Stomach (tissue), 19 donors: ENCODE results near the gene TMEM169. TPM values are rescaled to one million over a fixed set of nuclear protein-coding genes. Genes with fewer than 3 reads are reported as not detected.

Source experiments
- DNase-seq, 2 donors: peaks; one replicate each; pipeline versions ENCODE4 v3.0.0 to v3.0.0-alpha.2; 2013 to 2019
- H3K27ac ChIP-seq, 5 donors: fragments of 200-600 bp in 4 of 5; sonication (generic) in 4 of 5; one replicate each; pipeline ENCODE4 v1.5.1; 2013 to 2019; ENCODE audit warnings: mild to moderate bottlenecking in 1 of 5, moderate library complexity in 1 of 5
- H3K27me3 ChIP-seq, 3 donors: fragments of 200-600 bp; sonication (generic); one replicate each; pipeline ENCODE4 v1.5.1; 2017 to 2019; ENCODE audit warnings: mixed run types in 1 of 3
- H3K36me3 ChIP-seq, 4 donors: fragments of 200-600 bp; sonication (generic); 1 replicate in 3 of 4; 2 replicates in 1 of 4; pipeline ENCODE4 v1.5.1; 2016 to 2019
- H3K4me1 ChIP-seq, 4 donors: fragments of 200-600 bp; sonication (generic); one replicate each; pipeline ENCODE4 v1.5.1; 2016 to 2019
- H3K4me3 ChIP-seq, 4 donors: fragments of 200-600 bp; sonication (generic) in 3 of 4; one replicate each; pipeline ENCODE4 v1.5.1; 2016 to 2019; ENCODE audit warnings: mild to moderate bottlenecking in 1 of 4
- H3K9me3 ChIP-seq, 4 donors: fragments of 200-600 bp; sonication (generic); one replicate each; pipeline ENCODE4 v1.5.1; 2016 to 2019
- EP300 ChIP-seq: sonication (generic); formaldehyde crosslinking; IDR thresholded peaks from one replicate; pipeline ENCODE4 v1.6.1; 2017; ENCODE audit warnings: antibody characterized with exemption
- POLR2A ChIP-seq, 4 donors: fragments of 450-650 bp; IDR thresholded peaks; one replicate each; pipeline ENCODE4 v1.6.1; 2016; ENCODE audit warnings: antibody characterized with exemption in 4 of 4, control low read depth in 2 of 4, mild to moderate bottlenecking in 1 of 4, moderate library complexity in 1 of 4
- POLR2AphosphoS5 ChIP-seq, 3 donors: sonication (generic); formaldehyde crosslinking; IDR thresholded peaks; one replicate each; pipeline ENCODE4 v1.6.1; 2016; ENCODE audit warnings: antibody characterized with exemption in 3 of 3
- WGBS, 5 donors: extraction: QIAGEN DNeasy Blood & Tissue Kit in 3 of 5; methylation state at CpG; one replicate each; pipeline versions ENCODE4 v1.1.5 to v1.1.7; 2013 to 2018; 5-methylcytosine and 5-hydroxymethylcytosine counted together
- intact Hi-C: fragments of 100-400 bp; cut with DNase I; formaldehyde crosslinking; loops from one replicate; pipeline ENCODE4 v1.15.1; 2023; ENCODE audit warnings: low total_unique reads
- long read RNA-seq, 10 donors: transcript quantifications; one replicate each; lab custom pipeline, GENCODE V29; 2026
- polyA plus RNA-seq, 3 donors: library from polyadenylated mRNA; stranded (reverse); fragments of 200-250 nt; gene quantifications; one replicate each; pipeline ENCODE4 v1.2.3, GENCODE V29; 2013
- total RNA-seq, 5 donors: library from RNA; depleted of rRNA; stranded (reverse); fragments of >200 nt; gene quantifications; one replicate each; pipeline versions ENCODE4 v1.1.0 to v1.2.3, GENCODE V29; 2014 to 2016
- TF ChIP-seq, protein P1 (sequence below), 7 experiments: fragments of 450-650 bp in 4 of 7; fragments of 200-600 bp in 3 of 7; sonication (generic) in 3 of 7; IDR thresholded peaks; one replicate each; pipeline ENCODE4 v1.5.1; 2016 to 2019; ENCODE audit warnings: antibody characterized with exemption in 7 of 7, control low read depth in 2 of 7, mild to moderate bottlenecking in 1 of 7
- donor health status: healthy with polysubstance abuse.
- donor health status: Bipolar disorder and iron deficiency.
- donor health status: healthy.

Gene TMEM169, protein sequence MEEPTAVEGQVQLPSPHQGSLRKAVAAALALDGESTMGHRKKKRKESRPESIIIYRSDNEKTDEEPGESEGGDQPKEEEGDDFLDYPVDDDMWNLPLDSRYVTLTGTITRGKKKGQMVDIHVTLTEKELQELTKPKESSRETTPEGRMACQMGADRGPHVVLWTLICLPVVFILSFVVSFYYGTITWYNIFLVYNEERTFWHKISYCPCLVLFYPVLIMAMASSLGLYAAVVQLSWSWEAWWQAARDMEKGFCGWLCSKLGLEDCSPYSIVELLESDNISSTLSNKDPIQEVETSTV
- total RNA-seq (1 to 10 TPM in 1 of 5 donors, under 1 TPM in 2, not detected in 2; 0.55 to 2.8 (median 0.89) TPM), polyA plus RNA-seq (under 1 TPM in 2 of 3 donors, not detected in 1; 0.05 to 0.37 TPM)
- long read RNA-seq, donor 1, result 0 reads
- long read RNA-seq, donor 2, result 0 reads
- long read RNA-seq, donor 3, result 0 reads
- long read RNA-seq, donor 4, partial matches to known transcripts, result 0 of 1 reads
- long read RNA-seq, donor 4, other reads (novel, unspliced or antisense), result 0 of 1 reads
- long read RNA-seq, donor 5, partial matches to known transcripts, result 0 of 1 reads
- long read RNA-seq, donor 5, other reads (novel, unspliced or antisense), result 0 of 1 reads
- long read RNA-seq, donor 6, result 0 reads
- long read RNA-seq, donor 7, partial matches to known transcripts, result 0 of 1 reads
- long read RNA-seq, donor 7, other reads (novel, unspliced or antisense), result 0 of 1 reads
- long read RNA-seq, donor 8, partial matches to known transcripts, result 0 of 1 reads
- long read RNA-seq, donor 8, other reads (novel, unspliced or antisense), result 0 of 1 reads
- long read RNA-seq, donor 9, partial matches to known transcripts, result 0 of 1 reads
- long read RNA-seq, donor 9, other reads (novel, unspliced or antisense), result 0 of 1 reads
- long read RNA-seq, donor 10, partial matches to known transcripts, result 0 of 1 reads
- long read RNA-seq, donor 10, other reads (novel, unspliced or antisense), result 0 of 1 reads

DNA sequence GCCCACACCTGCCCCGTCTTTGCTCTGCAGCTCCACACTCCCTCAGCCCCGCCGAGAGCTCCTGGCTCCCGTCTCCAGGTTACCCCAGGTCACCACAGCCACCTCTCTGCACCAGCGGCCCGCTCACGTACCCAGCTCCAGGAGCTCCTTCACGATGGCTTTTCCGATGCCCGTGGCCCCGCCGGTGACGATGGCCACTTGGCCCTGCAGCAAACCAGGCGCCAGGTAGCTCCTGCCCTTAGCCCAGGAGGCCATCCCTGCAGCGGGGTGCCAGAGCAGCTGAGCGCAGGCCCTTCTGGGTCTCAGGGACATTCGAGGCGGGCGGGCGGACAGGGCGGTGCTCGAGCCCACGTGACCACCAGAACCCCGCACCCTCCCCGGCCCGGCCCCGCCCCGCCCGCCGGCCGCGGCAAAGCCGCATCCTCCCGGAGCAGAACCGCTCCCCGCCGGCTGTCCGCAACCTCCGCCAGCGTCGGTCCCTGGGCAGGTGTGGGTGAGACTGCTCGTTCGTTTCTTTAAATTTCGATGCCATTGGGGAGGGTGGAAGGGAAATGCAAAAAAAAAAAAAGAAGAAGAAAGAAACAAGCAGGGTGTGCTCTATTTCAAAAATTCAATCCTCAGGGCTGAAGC, at the start of gene TMEM169, which contains the start of gene PECR:
Gene TMEM169, plus strand, starts transcription at position 433 of the 630 bp plus-strand sequence. CDS start 14,045 bp downstream, outside the sequence.
Gene PECR, minus strand, starts transcription at position 323 of the 630 bp plus-strand sequence. Its CDS starts 68 bp downstream, at position 255.
- H3K27me3 ChIP-seq, result no peaks in the 10 kb centered on the region
- WGBS, 5 donors, result 0 to 1% (median 1%) methylated on average over 35 to 44 of the region's 44 CpGs

DNA sequence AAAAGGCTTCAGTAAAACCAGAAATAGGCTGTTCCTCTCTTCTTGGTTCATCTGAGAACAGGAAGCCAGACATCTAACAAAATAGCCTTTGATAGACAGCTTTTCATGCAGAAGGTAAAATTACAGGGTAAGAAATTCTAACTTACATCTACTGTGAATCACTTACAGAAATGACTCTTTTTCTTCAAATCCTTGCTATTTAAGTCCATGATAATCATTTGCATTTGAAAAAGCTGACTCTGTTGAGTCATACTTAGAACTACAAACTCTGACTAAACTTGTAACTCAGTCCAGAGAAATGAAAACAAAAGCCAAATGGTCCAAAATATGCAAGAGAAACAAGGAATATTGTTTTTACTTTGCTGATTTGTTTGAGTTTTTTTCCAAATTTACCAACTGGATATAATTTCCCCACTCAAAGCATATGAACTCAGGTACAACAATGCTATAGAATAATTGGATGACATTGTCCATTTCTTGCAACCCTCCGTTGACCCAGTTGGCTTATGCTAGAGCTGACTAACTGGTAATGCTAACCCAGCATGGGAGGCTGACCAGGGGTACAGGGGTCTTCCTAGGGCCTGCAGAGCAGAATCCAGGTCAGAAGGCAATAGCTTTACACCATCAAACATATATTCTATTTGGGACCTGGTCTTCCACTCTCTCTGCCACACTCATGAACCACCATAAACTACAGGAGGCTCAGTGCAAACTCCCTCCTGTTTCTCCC, 49.6 kb upstream of the TMEM169 start:
- Histone ChIP-seq H3K27me3 (no peaks in the 10 kb centered on the region), H3K27ac (no peak overlapping the region), H3K4me3 (no peak overlapping the region), H3K4me1 (no peaks in the 10 kb centered on the region), H3K36me3 (peaks cover 0 to 29% (median 22%) of the 10 kb centered on the region in 4 donors), H3K9me3 (no peaks in the 10 kb centered on the region)
- TF ChIP-seq, protein P1, sequence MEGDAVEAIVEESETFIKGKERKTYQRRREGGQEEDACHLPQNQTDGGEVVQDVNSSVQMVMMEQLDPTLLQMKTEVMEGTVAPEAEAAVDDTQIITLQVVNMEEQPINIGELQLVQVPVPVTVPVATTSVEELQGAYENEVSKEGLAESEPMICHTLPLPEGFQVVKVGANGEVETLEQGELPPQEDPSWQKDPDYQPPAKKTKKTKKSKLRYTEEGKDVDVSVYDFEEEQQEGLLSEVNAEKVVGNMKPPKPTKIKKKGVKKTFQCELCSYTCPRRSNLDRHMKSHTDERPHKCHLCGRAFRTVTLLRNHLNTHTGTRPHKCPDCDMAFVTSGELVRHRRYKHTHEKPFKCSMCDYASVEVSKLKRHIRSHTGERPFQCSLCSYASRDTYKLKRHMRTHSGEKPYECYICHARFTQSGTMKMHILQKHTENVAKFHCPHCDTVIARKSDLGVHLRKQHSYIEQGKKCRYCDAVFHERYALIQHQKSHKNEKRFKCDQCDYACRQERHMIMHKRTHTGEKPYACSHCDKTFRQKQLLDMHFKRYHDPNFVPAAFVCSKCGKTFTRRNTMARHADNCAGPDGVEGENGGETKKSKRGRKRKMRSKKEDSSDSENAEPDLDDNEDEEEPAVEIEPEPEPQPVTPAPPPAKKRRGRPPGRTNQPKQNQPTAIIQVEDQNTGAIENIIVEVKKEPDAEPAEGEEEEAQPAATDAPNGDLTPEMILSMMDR (IDR thresholded peaks at IDR 0.05), result no peak
- no peak for TF ChIP-seq EP300
- no peak for TF ChIP-seq POLR2A (IDR thresholded peaks at IDR 0.05)
- TF ChIP-seq POLR2AphosphoS5 (IDR thresholded peaks at IDR 0.05), result no peak
- intact Hi-C loops, result no loop called here
- 83 to 100% (median 90%) methylated on average over 1 of the region's 1 CpG for WGBS, 5 donors
- DNase-seq, result no peak

More for the DNA sequence above, at the start of gene TMEM169, which contains the start of gene PECR:
- TF ChIP-seq POLR2AphosphoS5 (IDR thresholded peaks at IDR 0.05) (peak in 2 of 3 donors; percentile 30), EP300 (no peak), POLR2A (IDR thresholded peaks at IDR 0.05) (no peak)
- TF ChIP-seq, protein P1 (IDR thresholded peaks at IDR 0.05), result no peak
- Histone ChIP-seq H3K27ac (peak within 1 kb of the TSS; percentile 52 to 74 (median 60)), H3K9me3 (no peaks in the 10 kb centered on the region), H3K4me1 (peaks cover 5 to 44% (median 18%) of the 10 kb centered on the region in 4 donors), H3K4me3 (peak within 1 kb of the TSS; percentile 60 to 90 (median 73)), H3K36me3 (no peaks in the 10 kb centered on the region)
- intact Hi-C loops, result no loop called here
- peak; percentile 80 to 93 for DNase-seq

DNA sequence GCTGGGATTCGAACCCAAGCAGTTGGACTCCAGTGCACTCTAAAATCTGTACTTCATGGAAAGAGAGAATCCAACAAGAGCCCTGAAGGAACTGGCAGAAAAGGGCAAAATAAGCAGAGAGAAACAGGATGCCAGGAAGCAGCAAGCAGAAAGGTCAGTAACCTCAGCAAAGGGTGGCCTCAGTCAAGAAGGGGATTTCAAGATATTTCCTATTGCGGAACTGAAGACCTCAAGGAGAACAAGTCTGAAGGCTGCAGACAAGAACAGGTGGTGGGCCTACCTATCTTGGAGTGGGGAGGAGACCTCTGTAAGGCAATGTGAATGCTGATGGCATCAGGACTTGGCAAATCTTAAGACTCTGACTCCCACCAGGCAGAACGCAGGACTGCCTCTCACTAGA, 48.3 kb upstream of the TMEM169 start:
- H3K27ac ChIP-seq, result no peak overlapping the region
- no peak overlapping the region for H3K4me3 ChIP-seq
- intact Hi-C loops, result no loop called here
- WGBS, 5 donors, result 84 to 99% (median 95%) methylated on average over 3 of the region's 3 CpGs
- H3K4me1 ChIP-seq, result no peaks in the 10 kb centered on the region
- TF ChIP-seq POLR2AphosphoS5 (IDR thresholded peaks at IDR 0.05) (no peak), EP300 (no peak)
- peaks cover 0 to 36% (median 31%) of the 10 kb centered on the region in 4 donors for H3K36me3 ChIP-seq
- no peak for DNase-seq
- H3K9me3 ChIP-seq, result no peaks in the 10 kb centered on the region
- H3K27me3 ChIP-seq, result no peaks in the 10 kb centered on the region

DNA sequence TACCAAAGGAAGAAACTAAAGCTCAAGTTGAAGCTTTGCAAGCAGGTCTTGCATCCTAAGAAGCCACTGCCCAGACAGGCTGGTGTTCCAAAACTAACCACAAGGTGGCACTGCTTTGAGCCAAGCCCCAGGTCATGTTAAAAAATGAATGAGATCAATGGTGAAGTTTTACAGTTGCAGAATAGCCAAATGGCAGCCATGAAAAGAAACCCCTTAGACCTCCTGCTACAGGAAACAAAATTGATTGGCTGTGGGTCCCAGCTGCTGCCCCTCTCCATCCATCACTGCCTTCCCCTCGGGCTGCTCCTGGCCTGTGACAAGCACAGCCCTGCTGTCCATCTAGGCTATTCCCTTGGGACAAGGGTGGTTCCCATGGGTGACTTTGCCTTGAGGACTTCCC, 47.7 kb upstream of the TMEM169 start:
- no peak overlapping the region for H3K4me3 ChIP-seq
- peak; percentile 77 to 87 for DNase-seq
- no peaks in the 10 kb centered on the region for H3K27me3 ChIP-seq
- no peak overlapping the region for H3K27ac ChIP-seq
- intact Hi-C loops, result no loop called here
- no peak for TF ChIP-seq POLR2A (IDR thresholded peaks at IDR 0.05)
- TF ChIP-seq EP300, result no peak
- TF ChIP-seq, protein P1 (IDR thresholded peaks at IDR 0.05), result peak in 5 of 7 experiments; percentile 54 to 93 (median 88)
- TF ChIP-seq POLR2AphosphoS5 (IDR thresholded peaks at IDR 0.05), result no peak
- no peaks in the 10 kb centered on the region for H3K4me1 ChIP-seq
- no peaks in the 10 kb centered on the region for H3K9me3 ChIP-seq
- WGBS, 5 donors, result 45 to 70% (median 60%) methylated on average over 1 of the region's 1 CpG
- H3K36me3 ChIP-seq, result peaks cover 0 to 39% (median 32%) of the 10 kb centered on the region in 4 donors
